ENCODE data around the gene BACE2. TPM values are rescaled to one million over a fixed set of nuclear protein-coding genes. Genes with fewer than 3 reads are reported as not detected.

Gene BACE2
- total RNA-seq, 2 experiments from 2014 or later: not detected

DNA sequence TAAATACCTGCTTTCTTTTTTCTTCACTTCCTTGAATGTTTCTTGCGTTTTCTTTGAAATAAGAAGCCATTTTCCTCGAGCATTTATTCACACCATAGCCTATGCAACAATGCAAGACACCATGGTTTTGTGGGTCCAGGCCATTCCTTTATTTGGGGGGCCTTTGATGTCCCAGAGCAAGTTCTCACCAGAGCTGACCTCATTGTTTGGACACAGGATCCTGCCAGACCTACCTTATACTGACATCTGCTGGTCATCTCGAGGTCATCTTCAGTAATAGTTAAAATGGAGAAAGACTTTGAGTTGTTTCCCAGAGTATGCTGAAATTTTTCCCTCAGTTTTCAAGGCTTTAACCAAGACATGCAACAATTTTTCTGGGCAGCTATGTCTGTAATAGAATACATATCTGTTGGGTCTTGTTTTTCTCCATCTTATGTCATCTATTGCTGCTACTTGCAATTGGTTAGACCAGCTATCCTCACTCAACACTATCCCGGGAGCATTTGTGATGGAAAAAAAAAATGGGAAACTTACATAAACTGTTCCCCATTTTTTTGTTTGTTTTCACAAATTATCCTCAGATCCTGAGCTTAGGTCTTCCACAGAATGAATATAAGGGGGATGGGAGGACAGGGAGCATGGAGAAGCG, 34.0 kb upstream of the BACE2 start:
- Histone ChIP-seq H4K20me1 (ENCODE audit: insufficient read depth, low read length) (no peaks in the 10 kb centered on the region), H3K9me2 (ENCODE audit: insufficient read depth, low read length) (no peaks in the 10 kb centered on the region), H3K79me2 (ENCODE audit: insufficient read depth, low read depth, low read length) (no peaks in the 10 kb centered on the region), H3K4me1 (ENCODE audit: insufficient read depth, low read length, poor library complexity, severe bottlenecking) (no peaks in the 10 kb centered on the region), H3K4me3 (ENCODE audit: low read depth, low read length, poor library complexity, severe bottlenecking) (no peak overlapping the region), H2AFZ (ENCODE audit: low read length) (no peak overlapping the region), H3K4me2 (ENCODE audit: low read length) (no peak overlapping the region), H3K9me3 (ENCODE audit: low read length) (no peaks in the 10 kb centered on the region), H3K36me3 (ENCODE audit: insufficient read depth, low read length) (no peaks in the 10 kb centered on the region), H3K27ac (ENCODE audit: low read depth, low read length, poor library complexity, severe bottlenecking) (no peak overlapping the region)
- DNase-seq (ENCODE audit: low spot score): peak; percentile 36
- ChIA-PET POLR2A (no interaction called here), CTCF (ENCODE audit: unreplicated experiment) (no interaction called here)
- TF ChIP-seq CTCF (conservative IDR thresholded peaks at IDR 0.05; ENCODE audit: low read length) (peak; percentile 81), EZH2phosphoT487 (IDR thresholded peaks at IDR 0.05; ENCODE audit: borderline replicate concordance, low read depth, low read length) (no peak)
- intact Hi-C loops (cut with micrococcal nuclease; ENCODE audit: unreplicated experiment): no loop called here
- no TSS peak for BruUV-seq (replicated peaks)

- POLR2A ChIA-PET: no interaction called here
- H3K4me2 ChIP-seq (ENCODE audit: low read length): no peak overlapping the region
- H3K27ac ChIP-seq (ENCODE audit: low read depth, low read length, poor library complexity, severe bottlenecking): no peak overlapping the region
Observed at GRCh38 chr21:41135746-41136145, 32.2 kb upstream of the BACE2 start.

More at GRCh38 chr21:41135746-41136145, 32.2 kb upstream of the BACE2 start:
- H3K4me3 ChIP-seq (ENCODE audit: low read depth, low read length, poor library complexity, severe bottlenecking): no peak overlapping the region
- no peaks in the 10 kb centered on the region for H3K4me1 ChIP-seq (ENCODE audit: insufficient read depth, low read length, poor library complexity, severe bottlenecking)
- no TSS peak for BruUV-seq (replicated peaks)
- DNase-seq (ENCODE audit: low spot score): no peak
- no peaks in the 10 kb centered on the region for H3K9me2 ChIP-seq (ENCODE audit: insufficient read depth, low read length)
- CTCF ChIA-PET (ENCODE audit: unreplicated experiment): interaction anchor here (0.6 kb wide), 1 partner anchor 16 kb away, joined by 3 read pairs; no protein-coding TSS in a partner anchor
- H3K9me3 ChIP-seq (ENCODE audit: low read length): no peaks in the 10 kb centered on the region
- TF ChIP-seq CTCF (conservative IDR thresholded peaks at IDR 0.05; ENCODE audit: low read length) (no peak), EZH2phosphoT487 (IDR thresholded peaks at IDR 0.05; ENCODE audit: borderline replicate concordance, low read depth, low read length) (no peak)
- H4K20me1 ChIP-seq (ENCODE audit: insufficient read depth, low read length): no peaks in the 10 kb centered on the region
- H3K79me2 ChIP-seq (ENCODE audit: insufficient read depth, low read depth, low read length): no peaks in the 10 kb centered on the region
- no peaks in the 10 kb centered on the region for H3K36me3 ChIP-seq (ENCODE audit: insufficient read depth, low read length)
- intact Hi-C loops (cut with micrococcal nuclease; ENCODE audit: unreplicated experiment): no loop called here
- H2AFZ ChIP-seq (ENCODE audit: low read length): no peak overlapping the region

Data from OCI-LY7 (cell line).